ENCODE measurements around the gene ROR2. TPM values are rescaled to one million over a fixed set of nuclear protein-coding genes. Genes with fewer than 3 reads are reported as not detected.
"Not testable (repeated sequence)": the region's sequence is repeated elsewhere in the genome, so short reads cannot be mapped to it uniquely, and the experiment has no call there.

ROR2 gene
- total RNA-seq, 1 donor from 2014 or later, result 18.6 TPM

- TF ChIP-seq, protein P1, sequence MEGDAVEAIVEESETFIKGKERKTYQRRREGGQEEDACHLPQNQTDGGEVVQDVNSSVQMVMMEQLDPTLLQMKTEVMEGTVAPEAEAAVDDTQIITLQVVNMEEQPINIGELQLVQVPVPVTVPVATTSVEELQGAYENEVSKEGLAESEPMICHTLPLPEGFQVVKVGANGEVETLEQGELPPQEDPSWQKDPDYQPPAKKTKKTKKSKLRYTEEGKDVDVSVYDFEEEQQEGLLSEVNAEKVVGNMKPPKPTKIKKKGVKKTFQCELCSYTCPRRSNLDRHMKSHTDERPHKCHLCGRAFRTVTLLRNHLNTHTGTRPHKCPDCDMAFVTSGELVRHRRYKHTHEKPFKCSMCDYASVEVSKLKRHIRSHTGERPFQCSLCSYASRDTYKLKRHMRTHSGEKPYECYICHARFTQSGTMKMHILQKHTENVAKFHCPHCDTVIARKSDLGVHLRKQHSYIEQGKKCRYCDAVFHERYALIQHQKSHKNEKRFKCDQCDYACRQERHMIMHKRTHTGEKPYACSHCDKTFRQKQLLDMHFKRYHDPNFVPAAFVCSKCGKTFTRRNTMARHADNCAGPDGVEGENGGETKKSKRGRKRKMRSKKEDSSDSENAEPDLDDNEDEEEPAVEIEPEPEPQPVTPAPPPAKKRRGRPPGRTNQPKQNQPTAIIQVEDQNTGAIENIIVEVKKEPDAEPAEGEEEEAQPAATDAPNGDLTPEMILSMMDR (IDR thresholded peaks at IDR 0.05), result no peak
- H3K4me1 Mint-ChIP-seq (ENCODE audit: low read depth), result peaks cover 36% of the 10 kb centered on the region
- H3K36me3 Mint-ChIP-seq (ENCODE audit: low read depth), result peaks cover 1% of the 10 kb centered on the region
- H3K4me3 Mint-ChIP-seq (ENCODE audit: unreplicated experiment), result no peak overlapping the region
- no peak overlapping the region for H3K27ac Mint-ChIP-seq (ENCODE audit: unreplicated experiment)
- DNase-seq (ENCODE audit: low spot score), result peak; percentile 76
- no peaks in the 10 kb centered on the region for H3K9me3 Mint-ChIP-seq (ENCODE audit: low read depth)
- no peaks in the 10 kb centered on the region for H3K27me3 Mint-ChIP-seq (ENCODE audit: low read depth)
These were observed 145.9 kb downstream of the ROR2 start for GRCh38 chr9:91803970-91804752.

DNA sequence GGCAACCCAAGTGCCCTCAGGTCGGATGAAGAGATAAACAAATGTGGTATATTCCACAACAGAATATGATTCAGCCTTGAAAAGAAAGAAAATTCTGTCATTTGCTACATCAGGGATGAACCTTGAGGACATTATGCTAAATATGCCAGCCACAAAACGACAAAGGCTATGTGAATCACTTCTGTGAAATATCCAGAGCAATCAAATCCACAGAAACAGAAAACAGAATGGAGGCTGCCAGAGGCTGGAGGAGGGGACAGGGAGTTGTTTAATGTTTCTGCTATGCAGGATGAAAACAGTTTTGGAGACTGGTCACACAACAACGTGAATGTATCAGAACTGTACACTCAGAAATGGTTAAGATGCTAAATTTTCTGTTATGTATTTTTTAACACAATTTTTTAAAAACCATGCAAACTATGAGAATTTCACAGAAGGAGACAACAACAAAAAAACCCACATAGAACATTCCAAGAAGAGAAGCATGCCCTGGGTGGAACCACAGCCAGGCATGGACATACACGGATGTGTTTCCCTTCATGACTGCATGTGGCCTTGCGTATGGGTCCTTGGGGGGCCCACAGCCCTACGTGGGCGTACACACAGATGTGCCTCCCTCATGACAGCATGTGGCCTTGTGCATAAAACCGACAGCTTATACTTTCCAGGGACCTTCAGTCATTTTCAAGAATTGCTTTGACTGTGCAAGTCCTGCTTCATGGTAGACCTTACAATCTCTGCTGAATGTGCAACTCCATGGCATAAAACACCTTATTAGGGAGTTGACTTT lies 146.7 kb downstream of the ROR2 start:
- H3K27me3 Mint-ChIP-seq (ENCODE audit: low read depth), result no peaks in the 10 kb centered on the region

GRCh38 chr9:91802391-91802790 lies 147.6 kb downstream of the ROR2 start:
- TF ChIP-seq, protein P1 (IDR thresholded peaks at IDR 0.05), result no peak
- no peaks in the 10 kb centered on the region for H3K9me3 Mint-ChIP-seq (ENCODE audit: low read depth)

More for the DNA sequence above, 146.7 kb downstream of the ROR2 start:
- H3K36me3 Mint-ChIP-seq (ENCODE audit: low read depth), result no peaks in the 10 kb centered on the region
- H3K4me1 Mint-ChIP-seq (ENCODE audit: low read depth), result peaks cover 40% of the 10 kb centered on the region
- H3K4me3 Mint-ChIP-seq (ENCODE audit: unreplicated experiment), result no peak overlapping the region
- TF ChIP-seq, protein P1 (IDR thresholded peaks at IDR 0.05), result no peak
- DNase-seq (ENCODE audit: low spot score), result no peak
- H3K9me3 Mint-ChIP-seq (ENCODE audit: low read depth), result no peaks in the 10 kb centered on the region
- H3K27ac Mint-ChIP-seq (ENCODE audit: unreplicated experiment), result peak overlapping the region; percentile 70

DNA sequence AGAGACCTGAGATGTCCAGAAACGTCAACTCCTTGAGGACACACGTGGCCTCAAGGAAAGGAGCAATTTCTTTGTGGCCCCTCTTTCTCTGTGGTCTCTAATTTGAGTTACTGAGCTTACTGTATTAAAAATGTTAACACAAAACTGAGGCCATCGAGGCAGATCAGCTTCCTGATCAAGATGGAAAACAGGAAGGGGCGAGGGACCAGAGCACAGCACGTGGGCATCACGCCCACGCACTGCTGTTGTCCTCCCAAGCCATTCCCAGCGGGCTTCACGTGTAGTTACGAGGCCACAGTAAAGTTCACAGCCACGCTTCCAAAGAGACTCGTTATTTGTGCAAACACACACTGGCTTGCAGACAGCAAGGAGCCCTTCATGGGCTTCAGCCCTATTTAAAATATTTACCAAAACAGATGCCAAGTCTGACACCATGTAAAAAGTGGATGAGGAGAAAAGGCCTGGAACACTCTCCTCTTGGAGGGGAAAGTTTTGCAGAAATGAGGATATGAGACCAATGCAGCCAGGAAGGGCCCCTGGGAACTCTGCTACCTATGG lies 149.5 kb downstream of the ROR2 start:
- Mint-ChIP-seq H3K4me1 (ENCODE audit: low read depth) (peaks cover 46% of the 10 kb centered on the region), H3K9me3 (ENCODE audit: low read depth) (no peaks in the 10 kb centered on the region), H3K27me3 (ENCODE audit: low read depth) (no peaks in the 10 kb centered on the region), H3K36me3 (ENCODE audit: low read depth) (no peaks in the 10 kb centered on the region), H3K4me3 (ENCODE audit: unreplicated experiment) (no peak overlapping the region), H3K27ac (ENCODE audit: unreplicated experiment) (no peak overlapping the region)
- TF ChIP-seq, protein P1 (IDR thresholded peaks at IDR 0.05), result no peak
- no peak for DNase-seq (ENCODE audit: low spot score)

More at GRCh38 chr9:91802391-91802790, 147.6 kb downstream of the ROR2 start:
- Mint-ChIP-seq H3K4me1 (ENCODE audit: low read depth) (peaks cover 40% of the 10 kb centered on the region), H3K27me3 (ENCODE audit: low read depth) (no peaks in the 10 kb centered on the region), H3K36me3 (ENCODE audit: low read depth) (no peaks in the 10 kb centered on the region), H3K27ac (ENCODE audit: unreplicated experiment) (peak overlapping the region; percentile 18), H3K4me3 (ENCODE audit: unreplicated experiment) (no peak overlapping the region)
- DNase-seq (ENCODE audit: low spot score), result no peak

GRCh38 chr9:91799113-91799744 lies 150.8 kb downstream of the ROR2 start:
- H3K27ac Mint-ChIP-seq (ENCODE audit: unreplicated experiment), result no peak overlapping the region
- no peak overlapping the region for H3K4me3 Mint-ChIP-seq (ENCODE audit: unreplicated experiment)
- no peaks in the 10 kb centered on the region for H3K36me3 Mint-ChIP-seq (ENCODE audit: low read depth)
- H3K27me3 Mint-ChIP-seq (ENCODE audit: low read depth), result no peaks in the 10 kb centered on the region
- peaks cover 38% of the 10 kb centered on the region for H3K4me1 Mint-ChIP-seq (ENCODE audit: low read depth)
- H3K9me3 Mint-ChIP-seq (ENCODE audit: low read depth), result no peaks in the 10 kb centered on the region
- DNase-seq (ENCODE audit: low spot score), result no peak
- TF ChIP-seq, protein P1 (IDR thresholded peaks at IDR 0.05), result no peak

GRCh38 chr9:91798273-91799112 lies 151.5 kb downstream of the ROR2 start:
- H3K4me1 Mint-ChIP-seq (ENCODE audit: low read depth), result peaks cover 32% of the 10 kb centered on the region
- DNase-seq (ENCODE audit: low spot score); H3K9me3 Mint-ChIP-seq (ENCODE audit: low read depth); H3K4me3 Mint-ChIP-seq (ENCODE audit: unreplicated experiment); H3K27me3 Mint-ChIP-seq (ENCODE audit: low read depth); H3K36me3 Mint-ChIP-seq (ENCODE audit: low read depth); H3K27ac Mint-ChIP-seq (ENCODE audit: unreplicated experiment): not testable (repeated sequence)

Data from chondrocyte (in vitro differentiated cells).